Cardiac muscle cell (in vitro differentiated cells and primary cell): ENCODE measurements around the gene CACNA2D3. TPM values are rescaled to one million over a fixed set of nuclear protein-coding genes. Genes with fewer than 3 reads are reported as not detected.

Experiments
- DNase-seq, 2 donors: peaks; one replicate each; pipeline versions ENCODE4 v3.0.0 to v3.0.0-alpha.2; 2010 to 2017; ENCODE audit warnings: low read depth in 1 of 2, low spot score in 1 of 2
- H3K27ac ChIP-seq: fragments of 200-600 bp; sonication (generic); 2 replicates; pipeline ENCODE4 v1.5.1; 2016
- H3K27me3 ChIP-seq: fragments of 200-600 bp; sonication (generic); 2 replicates; pipeline ENCODE4 v1.6.0; 2016; ENCODE audit warnings: control low read depth
- H3K36me3 ChIP-seq: fragments of 200-600 bp; sonication (generic); 2 replicates; pipeline ENCODE4 v1.5.1; 2016; ENCODE audit warnings: control low read depth
- H3K4me1 ChIP-seq: fragments of 200-600 bp; sonication (generic); 2 replicates; pipeline ENCODE4 v1.8.1; 2017; ENCODE audit warnings: low read depth, mild to moderate bottlenecking, mixed run types
- H3K4me3 ChIP-seq: fragments of 200-600 bp; sonication (generic); 2 replicates; pipeline ENCODE4 v1.5.1; 2016; ENCODE audit warnings: mild to moderate bottlenecking
- H3K9me3 ChIP-seq: fragments of 200-600 bp; sonication (generic); 2 replicates; pipeline ENCODE4 v1.5.1; 2017; ENCODE audit warnings: low read depth, mild to moderate bottlenecking, control low read depth
- CTCF ChIP-seq: IDR thresholded peaks from 2 replicates; pipeline ENCODE4 v1.5.1; 2012; ENCODE audit warnings: low read depth, mild to moderate bottlenecking, low read length
- polyA plus RNA-seq: library from polyadenylated mRNA; unstranded; fragments of >200 nt; fragmentation: Nextera tagmentation; extraction: Ambion mirVana; gene quantifications from 2 replicates; pipeline ENCODE4 v1.2.1, GENCODE V29; 2016
- total RNA-seq: library from RNA; depleted of rRNA; stranded (reverse); fragments of >200 nt; gene quantifications from 2 replicates; pipeline ENCODE4 v1.2.3, GENCODE V29; 2016

Gene CACNA2D3
- total and polyA plus RNA-seq, 2 experiments from 2014 or later: 0.45 to 0.59 TPM

DNA sequence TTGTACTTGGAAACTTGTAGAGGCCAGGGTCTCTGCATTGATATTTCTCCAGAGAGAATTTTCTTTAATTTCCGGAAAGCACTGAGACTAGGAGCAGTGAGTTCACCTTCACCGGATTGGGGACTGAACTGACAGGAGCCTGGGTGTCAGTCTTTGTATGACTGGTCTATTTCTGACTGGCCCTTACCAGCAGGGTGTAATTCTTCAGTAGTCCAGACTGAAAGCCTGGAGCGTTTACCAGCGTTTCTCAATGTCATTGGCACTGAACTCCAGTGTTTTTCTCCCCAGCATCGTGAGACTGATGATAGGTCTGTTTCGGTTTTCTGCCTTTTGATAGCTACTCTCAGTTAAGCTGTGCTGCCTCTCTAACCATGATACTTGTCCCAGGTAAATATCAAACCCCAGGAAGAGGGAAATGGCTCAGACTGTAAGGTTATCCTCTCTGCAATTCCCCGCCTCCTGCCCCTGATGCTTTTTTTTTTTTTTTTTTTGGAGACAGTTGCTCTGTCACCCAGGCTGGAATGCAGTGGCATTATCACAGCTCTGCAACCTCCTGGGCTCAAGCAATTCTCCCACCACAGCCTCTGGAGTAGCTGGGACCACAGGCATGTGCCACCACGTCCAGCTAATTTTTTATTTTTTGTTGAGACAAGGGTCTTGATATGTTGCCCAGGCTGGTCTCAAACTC, 103.6 kb downstream of the CACNA2D3 start:
- Histone ChIP-seq H3K4me3 (no peak overlapping the region), H3K27ac (no peak overlapping the region), H3K27me3 (no peaks in the 10 kb centered on the region), H3K9me3 (no peaks in the 10 kb centered on the region), H3K36me3 (no peaks in the 10 kb centered on the region), H3K4me1 (no peaks in the 10 kb centered on the region)
- DNase-seq: peak; percentile 6 to 8
- TF ChIP-seq CTCF: no peak

- H3K9me3 ChIP-seq: no peaks in the 10 kb centered on the region
- no peaks in the 10 kb centered on the region for H3K27me3 ChIP-seq
- DNase-seq: no peak
- no peak for TF ChIP-seq CTCF
- no peak overlapping the region for H3K4me3 ChIP-seq
- no peak overlapping the region for H3K27ac ChIP-seq
- no peaks in the 10 kb centered on the region for H3K4me1 ChIP-seq
- H3K36me3 ChIP-seq: no peaks in the 10 kb centered on the region
Measured at GRCh38 chr3:54228806-54229205, 106.5 kb downstream of the CACNA2D3 start.

DNA sequence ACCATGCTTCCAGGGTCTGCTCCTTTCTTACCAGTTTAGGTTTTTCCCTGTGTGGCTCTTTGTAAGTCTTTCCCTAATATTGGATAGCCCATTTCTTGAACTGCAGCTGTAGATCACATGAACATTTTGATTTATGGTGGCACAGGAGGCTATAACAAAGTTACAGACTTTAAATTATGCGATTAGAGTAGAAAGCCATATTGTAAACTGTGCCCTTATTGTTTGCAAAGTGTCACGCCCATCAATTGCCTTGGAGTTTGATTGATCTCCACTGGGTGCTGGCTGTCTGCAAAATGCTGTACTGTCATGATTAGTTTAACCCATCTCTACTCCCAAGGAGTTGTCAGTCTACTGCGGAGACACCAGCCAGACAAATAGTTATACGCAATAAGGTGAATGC, 110.3 kb downstream of the CACNA2D3 start:
- no peak overlapping the region for H3K4me3 ChIP-seq
- H3K36me3 ChIP-seq: no peaks in the 10 kb centered on the region
- no peaks in the 10 kb centered on the region for H3K9me3 ChIP-seq
- no peaks in the 10 kb centered on the region for H3K4me1 ChIP-seq
- H3K27me3 ChIP-seq: no peaks in the 10 kb centered on the region
- no peak for DNase-seq
- TF ChIP-seq CTCF: no peak
- H3K27ac ChIP-seq: no peak overlapping the region

- TF ChIP-seq CTCF: no peak
- Histone ChIP-seq H3K4me3 (no peak overlapping the region), H3K9me3 (no peaks in the 10 kb centered on the region), H3K36me3 (no peaks in the 10 kb centered on the region), H3K27me3 (no peaks in the 10 kb centered on the region), H3K4me1 (no peaks in the 10 kb centered on the region), H3K27ac (no peak overlapping the region)
- no peak for DNase-seq
Measured at GRCh38 chr3:54235998-54236397, 113.6 kb downstream of the CACNA2D3 start.

DNA sequence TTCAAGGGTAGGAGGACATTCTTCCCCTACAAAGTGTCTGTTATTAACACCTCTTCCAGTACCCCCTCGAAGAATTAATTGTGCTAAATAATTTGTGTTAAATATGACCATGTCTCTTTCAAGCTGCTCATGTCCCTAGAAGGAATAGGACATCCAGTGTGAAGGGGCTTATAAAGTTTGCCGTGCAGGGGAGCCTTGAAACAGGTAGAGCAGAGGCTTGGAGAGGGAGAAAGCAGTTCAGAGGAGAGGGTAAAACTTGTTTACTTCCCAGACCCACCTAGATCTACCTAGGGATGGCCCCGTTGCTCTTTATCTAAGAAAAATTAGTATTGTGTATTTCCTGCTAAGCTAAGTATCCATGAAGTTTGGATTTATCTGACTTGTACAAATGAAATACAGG, 114.8 kb downstream of the CACNA2D3 start:
- no peaks in the 10 kb centered on the region for H3K36me3 ChIP-seq
- no peak for DNase-seq
- no peak for TF ChIP-seq CTCF

More for the DNA sequence above, 114.8 kb downstream of the CACNA2D3 start:
- Histone ChIP-seq H3K4me3 (no peak overlapping the region), H3K4me1 (no peaks in the 10 kb centered on the region), H3K27ac (no peak overlapping the region), H3K27me3 (no peaks in the 10 kb centered on the region), H3K9me3 (no peaks in the 10 kb centered on the region)
